Neural cell (in vitro differentiated cells): ENCODE data around the gene PAK4. TPM values are rescaled to one million over a fixed set of nuclear protein-coding genes. Genes with fewer than 3 reads are reported as not detected.

Experiments used
- H2AFZ ChIP-seq: fragments of 200-600, 300-800 bp; sonication (generic), shearing (Covaris generic); 2 replicates; pipeline ENCODE4 v1.6.0; 2014; ENCODE audit warnings: low read depth, mild to moderate bottlenecking, antibody characterized with exemption, low read length, moderate library complexity
- H3F3A ChIP-seq: fragments of 200-600 bp; shearing (Covaris generic); 2 replicates; pipeline ENCODE4 v1.6.1; 2016; ENCODE audit warnings: mild to moderate bottlenecking, moderate library complexity, mixed read lengths, antibody characterized with exemption, low read length; ENCODE audit not compliant: insufficient read depth, poor library complexity, severe bottlenecking
- H3K27ac ChIP-seq: fragments of 200-600, 300-800 bp; sonication (generic), shearing (Covaris generic); 2 replicates; pipeline ENCODE4 v1.5.1; 2014; ENCODE audit warnings: mild to moderate bottlenecking, low read length, moderate library complexity
- H3K27me3 ChIP-seq: fragments of 300-800, 200-600 bp; sonication (generic), shearing (Covaris generic); 2 replicates; pipeline ENCODE4 v1.6.0; 2014; ENCODE audit warnings: mild to moderate bottlenecking, low read depth, low read length, moderate library complexity; ENCODE audit not compliant: insufficient read depth
- H3K36me3 ChIP-seq: fragments of 300-800, 200-600 bp; sonication (generic), shearing (Covaris generic); 2 replicates; pipeline ENCODE4 v1.5.1; 2014; ENCODE audit warnings: mild to moderate bottlenecking, antibody characterized with exemption, low read length, moderate library complexity; ENCODE audit not compliant: insufficient read depth
- H3K4me2 ChIP-seq: fragments of 300-800, 200-600 bp; sonication (generic), shearing (Covaris generic); 2 replicates; pipeline ENCODE4 v1.6.0; 2014; ENCODE audit warnings: mild to moderate bottlenecking, low read length
- H3K4me3 ChIP-seq: fragments of 300-800, 200-600 bp; sonication (generic), shearing (Covaris generic); 2 replicates; pipeline ENCODE4 v1.5.1; 2014; ENCODE audit warnings: mild to moderate bottlenecking, low read length, moderate library complexity
- H3K79me2 ChIP-seq: fragments of 200-600 bp; shearing (Covaris generic); replicated peaks from 2 replicates; pipeline ENCODE4 v1.6.0; 2014; ENCODE audit warnings: mild to moderate bottlenecking, low read length, moderate library complexity; ENCODE audit not compliant: insufficient read depth
- H3K9ac ChIP-seq: fragments of 300-800, 200-600 bp; sonication (generic), shearing (Covaris generic); 2 replicates; pipeline ENCODE4 v1.6.1; 2016; ENCODE audit warnings: mild to moderate bottlenecking, low read length, mixed read lengths
- H3K9me2 ChIP-seq: fragments of 200-600 bp; shearing (Covaris generic); 2 replicates; pipeline ENCODE4 v1.6.1; 2016; ENCODE audit warnings: mild to moderate bottlenecking, low read length, mixed read lengths; ENCODE audit not compliant: insufficient read depth
- H3K9me3 ChIP-seq: fragments of 200-600, 300-800 bp; sonication (generic), shearing (Covaris generic); 2 replicates; pipeline ENCODE4 v1.6.1; 2016; ENCODE audit warnings: mild to moderate bottlenecking, mixed run types, low read length, moderate library complexity, mixed read lengths
- H4K20me1 ChIP-seq: fragments of 200-600 bp; shearing (Covaris generic); 2 replicates; pipeline ENCODE4 v1.6.1; 2016; ENCODE audit warnings: mild to moderate bottlenecking, mixed run types; ENCODE audit not compliant: insufficient read depth
- EP300 ChIP-seq: fragments of 450-650 bp; conservative IDR thresholded peaks from 2 replicates; pipeline ENCODE4 v1.6.1; 2014; ENCODE audit warnings: antibody characterized with exemption, mild to moderate bottlenecking, moderate library complexity; ENCODE audit not compliant: poor library complexity, severe bottlenecking
- EZH2 ChIP-seq: fragments of 200-600, 300-800 bp; shearing (Covaris generic), sonication (generic); IDR thresholded peaks from 2 replicates; pipeline ENCODE4 v1.6.1; 2014; ENCODE audit warnings: antibody characterized with exemption, low read length, borderline replicate concordance, mild to moderate bottlenecking; ENCODE audit not compliant: insufficient read depth, poor library complexity, severe bottlenecking
- MXI1 ChIP-seq: fragments of 450-650 bp; conservative IDR thresholded peaks from 2 replicates; pipeline ENCODE4 v1.6.1; 2014; ENCODE audit warnings: antibody characterized with exemption, mild to moderate bottlenecking; ENCODE audit not compliant: poor library complexity, severe bottlenecking
- POLR2AphosphoS5 ChIP-seq: IDR thresholded peaks from 2 replicates; pipeline ENCODE4 v1.6.1; 2012
- RAD21 ChIP-seq: fragments of 450-650 bp; conservative IDR thresholded peaks from 2 replicates; pipeline ENCODE4 v1.6.1; 2014; ENCODE audit warnings: antibody characterized with exemption, mild to moderate bottlenecking, moderate library complexity
- SMC3 ChIP-seq: fragments of 450-650 bp; conservative IDR thresholded peaks from 2 replicates; pipeline ENCODE4 v1.6.1; 2014; ENCODE audit warnings: antibody characterized with exemption, mild to moderate bottlenecking, moderate library complexity; ENCODE audit not compliant: poor library complexity
- TAF1 ChIP-seq: IDR thresholded peaks from 2 replicates; pipeline ENCODE4 v1.6.1; 2012; ENCODE audit warnings: low read depth
- polyA plus RNA-seq: library from polyadenylated mRNA; depleted of rRNA; stranded (reverse); fragments of >200 nt; gene quantifications from 2 replicates; pipeline ENCODE4 v1.2.3, GENCODE V29; 2014
- TF ChIP-seq, protein P1 (sequence below): IDR thresholded peaks from 2 replicates; pipeline ENCODE4 v1.6.1; 2012; ENCODE audit warnings: borderline replicate concordance
- TF ChIP-seq, protein P2 (sequence below): fragments of 450-650 bp; IDR thresholded peaks from 2 replicates; pipeline ENCODE4 v1.5.1; 2014; ENCODE audit warnings: antibody characterized with exemption, mild to moderate bottlenecking, moderate library complexity; ENCODE audit not compliant: poor library complexity, severe bottlenecking

PAK4 gene
- polyA plus RNA-seq, 1 donor from 2014 or later = 5.4 TPM

DNA sequence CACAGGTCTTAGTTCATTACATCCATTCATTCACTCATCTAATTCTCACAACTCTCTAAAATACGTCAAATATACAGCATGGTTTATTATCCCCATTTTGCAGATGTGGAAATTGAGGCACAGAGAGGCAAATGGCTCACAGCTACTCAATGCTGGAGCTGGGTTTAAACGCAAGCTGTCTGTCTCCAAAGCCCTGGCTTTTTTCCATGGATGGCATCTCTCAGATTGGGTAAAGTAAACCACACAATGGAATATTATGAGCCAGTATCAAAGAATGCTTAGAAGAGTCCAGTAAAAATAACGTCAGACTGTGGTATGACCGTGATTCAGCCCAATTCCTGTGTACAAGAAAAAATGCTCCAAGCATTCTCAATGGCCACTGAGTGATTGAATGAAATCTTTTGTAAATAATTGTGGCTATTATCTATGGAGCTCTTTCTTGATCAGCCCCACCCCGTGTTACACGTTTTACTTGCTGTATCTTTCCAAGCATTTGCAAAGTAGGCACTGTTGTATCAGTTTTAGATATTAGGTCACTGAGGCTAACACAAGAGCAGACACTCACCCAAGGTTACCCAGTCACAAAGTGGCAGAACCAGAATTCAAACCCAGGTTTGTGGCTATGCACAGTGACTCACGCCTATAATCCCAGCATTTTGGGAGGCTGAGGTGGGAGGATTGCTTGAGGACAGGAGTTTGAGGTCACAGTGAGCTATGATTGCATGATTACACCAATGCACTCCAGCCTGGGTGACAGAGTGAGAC is 47.0 kb upstream of the PAK4 start:
- Histone ChIP-seq H3K79me2 (no peaks in the 10 kb centered on the region), H3K27me3 (peaks cover 15% of the 10 kb centered on the region), H4K20me1 (no peaks in the 10 kb centered on the region), H3K4me3 (no peak overlapping the region), H2AFZ (no peak overlapping the region), H3K36me3 (no peaks in the 10 kb centered on the region), H3K9ac (no peak overlapping the region), H3K9me2 (no peaks in the 10 kb centered on the region), H3K4me2 (no peak overlapping the region), H3F3A (no peaks in the 10 kb centered on the region), H3K27ac (no peak overlapping the region), H3K9me3 (no peaks in the 10 kb centered on the region)
- no peak for TF ChIP-seq POLR2AphosphoS5
- no peak for TF ChIP-seq SMC3
- no peak for TF ChIP-seq EP300
- no peak for TF ChIP-seq RAD21
- no peak for TF ChIP-seq MXI1
- TF ChIP-seq, protein P1, sequence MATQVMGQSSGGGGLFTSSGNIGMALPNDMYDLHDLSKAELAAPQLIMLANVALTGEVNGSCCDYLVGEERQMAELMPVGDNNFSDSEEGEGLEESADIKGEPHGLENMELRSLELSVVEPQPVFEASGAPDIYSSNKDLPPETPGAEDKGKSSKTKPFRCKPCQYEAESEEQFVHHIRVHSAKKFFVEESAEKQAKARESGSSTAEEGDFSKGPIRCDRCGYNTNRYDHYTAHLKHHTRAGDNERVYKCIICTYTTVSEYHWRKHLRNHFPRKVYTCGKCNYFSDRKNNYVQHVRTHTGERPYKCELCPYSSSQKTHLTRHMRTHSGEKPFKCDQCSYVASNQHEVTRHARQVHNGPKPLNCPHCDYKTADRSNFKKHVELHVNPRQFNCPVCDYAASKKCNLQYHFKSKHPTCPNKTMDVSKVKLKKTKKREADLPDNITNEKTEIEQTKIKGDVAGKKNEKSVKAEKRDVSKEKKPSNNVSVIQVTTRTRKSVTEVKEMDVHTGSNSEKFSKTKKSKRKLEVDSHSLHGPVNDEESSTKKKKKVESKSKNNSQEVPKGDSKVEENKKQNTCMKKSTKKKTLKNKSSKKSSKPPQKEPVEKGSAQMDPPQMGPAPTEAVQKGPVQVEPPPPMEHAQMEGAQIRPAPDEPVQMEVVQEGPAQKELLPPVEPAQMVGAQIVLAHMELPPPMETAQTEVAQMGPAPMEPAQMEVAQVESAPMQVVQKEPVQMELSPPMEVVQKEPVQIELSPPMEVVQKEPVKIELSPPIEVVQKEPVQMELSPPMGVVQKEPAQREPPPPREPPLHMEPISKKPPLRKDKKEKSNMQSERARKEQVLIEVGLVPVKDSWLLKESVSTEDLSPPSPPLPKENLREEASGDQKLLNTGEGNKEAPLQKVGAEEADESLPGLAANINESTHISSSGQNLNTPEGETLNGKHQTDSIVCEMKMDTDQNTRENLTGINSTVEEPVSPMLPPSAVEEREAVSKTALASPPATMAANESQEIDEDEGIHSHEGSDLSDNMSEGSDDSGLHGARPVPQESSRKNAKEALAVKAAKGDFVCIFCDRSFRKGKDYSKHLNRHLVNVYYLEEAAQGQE = no peak
- no peak for TF ChIP-seq EZH2
- TF ChIP-seq, protein P2, sequence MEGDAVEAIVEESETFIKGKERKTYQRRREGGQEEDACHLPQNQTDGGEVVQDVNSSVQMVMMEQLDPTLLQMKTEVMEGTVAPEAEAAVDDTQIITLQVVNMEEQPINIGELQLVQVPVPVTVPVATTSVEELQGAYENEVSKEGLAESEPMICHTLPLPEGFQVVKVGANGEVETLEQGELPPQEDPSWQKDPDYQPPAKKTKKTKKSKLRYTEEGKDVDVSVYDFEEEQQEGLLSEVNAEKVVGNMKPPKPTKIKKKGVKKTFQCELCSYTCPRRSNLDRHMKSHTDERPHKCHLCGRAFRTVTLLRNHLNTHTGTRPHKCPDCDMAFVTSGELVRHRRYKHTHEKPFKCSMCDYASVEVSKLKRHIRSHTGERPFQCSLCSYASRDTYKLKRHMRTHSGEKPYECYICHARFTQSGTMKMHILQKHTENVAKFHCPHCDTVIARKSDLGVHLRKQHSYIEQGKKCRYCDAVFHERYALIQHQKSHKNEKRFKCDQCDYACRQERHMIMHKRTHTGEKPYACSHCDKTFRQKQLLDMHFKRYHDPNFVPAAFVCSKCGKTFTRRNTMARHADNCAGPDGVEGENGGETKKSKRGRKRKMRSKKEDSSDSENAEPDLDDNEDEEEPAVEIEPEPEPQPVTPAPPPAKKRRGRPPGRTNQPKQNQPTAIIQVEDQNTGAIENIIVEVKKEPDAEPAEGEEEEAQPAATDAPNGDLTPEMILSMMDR = no peak
- TF ChIP-seq TAF1 = no peak

DNA sequence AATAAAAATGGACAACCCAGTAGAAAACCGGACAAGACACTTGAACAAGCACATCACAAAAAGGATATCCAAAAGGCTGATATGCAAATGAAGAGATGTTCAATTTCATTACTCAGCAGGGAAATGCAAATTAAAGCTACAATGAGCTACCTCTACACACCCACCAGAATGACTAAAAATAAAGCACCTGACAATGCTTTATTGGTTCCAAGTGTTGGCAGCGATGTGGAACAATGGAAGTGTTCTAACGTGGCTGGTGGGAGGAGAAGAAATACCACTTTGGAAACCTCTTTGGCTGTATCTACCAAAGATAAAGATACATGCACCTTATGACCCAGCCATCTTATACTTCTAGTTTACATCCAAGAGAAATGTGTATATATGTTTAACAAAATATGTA is 45.2 kb upstream of the PAK4 start:
- no peak overlapping the region for H3K4me3 ChIP-seq
- no peak overlapping the region for H2AFZ ChIP-seq
- peaks cover 32% of the 10 kb centered on the region for H3K27me3 ChIP-seq
- no peaks in the 10 kb centered on the region for H3K36me3 ChIP-seq
- H4K20me1 ChIP-seq = no peaks in the 10 kb centered on the region
- no peaks in the 10 kb centered on the region for H3K9me3 ChIP-seq
- H3K4me2 ChIP-seq = no peak overlapping the region
- no peaks in the 10 kb centered on the region for H3K9me2 ChIP-seq
- no peaks in the 10 kb centered on the region for H3K79me2 ChIP-seq
- H3F3A ChIP-seq = no peaks in the 10 kb centered on the region
- no peak overlapping the region for H3K27ac ChIP-seq
- TF ChIP-seq EP300 (no peak), TAF1 (no peak), RAD21 (no peak), SMC3 (no peak), EZH2 (no peak), MXI1 (no peak), POLR2AphosphoS5 (no peak)
- TF ChIP-seq, protein P1 = no peak
- TF ChIP-seq, protein P2 = no peak
- H3K9ac ChIP-seq = no peak overlapping the region
